ENCODE data around the gene CDH23.

CDH23 gene

DNA sequence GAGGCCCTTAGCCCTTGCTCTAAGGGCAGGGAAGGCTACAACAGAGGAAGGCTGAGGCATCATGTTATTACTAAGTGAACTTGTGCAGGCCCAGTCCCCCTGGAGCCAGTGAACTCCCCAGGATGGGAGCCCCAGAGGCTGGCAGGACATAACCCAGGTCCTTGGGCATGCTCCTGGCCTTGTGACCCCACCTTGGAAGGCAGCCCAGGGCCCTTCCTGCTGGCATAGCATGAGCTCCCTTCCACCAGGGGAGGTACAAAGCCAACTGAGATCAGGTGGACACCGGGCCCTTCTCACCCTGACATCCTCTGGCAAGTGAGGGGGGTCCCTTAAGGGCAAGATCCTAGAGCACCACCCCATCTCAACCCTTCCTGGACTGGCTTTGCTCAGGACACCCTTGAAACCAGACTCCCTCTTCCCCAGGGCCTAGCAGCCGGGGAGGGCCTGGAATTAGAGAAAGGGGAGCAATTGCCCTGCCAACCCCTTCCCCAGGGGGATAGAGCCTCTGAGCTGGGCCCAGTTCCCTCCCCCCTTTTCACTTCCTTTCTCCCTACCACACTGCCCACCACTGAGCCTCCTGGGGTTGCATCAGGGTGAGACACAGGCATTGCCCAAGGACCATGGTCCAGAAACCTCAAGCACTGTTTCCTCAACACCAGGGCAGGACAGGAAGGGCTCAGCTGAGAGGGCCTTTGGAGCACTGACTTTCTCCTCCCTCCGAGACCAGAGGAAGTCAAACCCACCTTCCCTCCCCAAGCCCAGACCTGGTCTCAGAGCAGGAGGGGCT is 378.4 kb downstream of the CDH23 start:
- DNase-seq = peak in 22 of 42 donors; percentile 30 to 71 (median 44)
- intact Hi-C loops (cut with DNase I) = no loop called here

- intact Hi-C loops (cut with DNase I) = no loop called here
- no peak for DNase-seq
Observed at GRCh38 chr10:71776481-71776925, 379.8 kb downstream of the CDH23 start.

GRCh38 chr10:71777213-71777985 is 380.7 kb downstream of the CDH23 start:
- intact Hi-C loops (cut with DNase I) = no loop called here
- no peak for DNase-seq

GRCh38 chr10:71778071-71778825 is 381.5 kb downstream of the CDH23 start:
- DNase-seq = no peak
- intact Hi-C loops (cut with DNase I) = no loop called here

- intact Hi-C loops (cut with DNase I) = no loop called here
- DNase-seq = no peak
Observed at GRCh38 chr10:71779641-71780040, 382.9 kb downstream of the CDH23 start.

- no peak for DNase-seq
Observed at GRCh38 chr10:71780156-71780555, 383.4 kb downstream of the CDH23 start.

DNA sequence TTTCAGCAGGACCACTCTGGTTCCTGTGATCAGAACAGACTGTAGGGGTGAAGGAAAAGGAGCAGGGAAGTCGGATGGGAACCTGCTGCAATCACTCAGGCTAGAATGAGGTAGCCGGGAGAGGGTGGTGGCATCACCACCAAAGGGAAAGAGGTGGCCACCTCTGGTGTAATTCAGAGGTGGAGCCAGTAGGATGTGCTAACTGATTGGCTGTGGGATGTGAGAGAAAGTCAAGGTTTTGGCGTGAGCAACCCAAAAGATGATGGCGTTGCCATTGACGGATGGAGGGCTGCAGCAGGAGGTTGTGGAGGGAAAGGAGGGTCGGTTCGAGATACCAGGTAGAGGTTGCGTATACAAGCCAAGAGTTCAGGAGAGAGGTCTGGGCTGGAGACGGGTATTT is 384.0 kb downstream of the CDH23 start:
- intact Hi-C loops (cut with DNase I) = no loop called here
- DNase-seq = no peak

More at GRCh38 chr10:71780156-71780555, 383.4 kb downstream of the CDH23 start:
- intact Hi-C loops (cut with DNase I) = no loop called here

- no peak for DNase-seq
- intact Hi-C loops (cut with DNase I) = no loop called here
Observed at GRCh38 chr10:71782221-71782916, 385.6 kb downstream of the CDH23 start.

GRCh38 chr10:71782917-71783490 is 386.3 kb downstream of the CDH23 start:
- intact Hi-C loops (cut with DNase I) = no loop called here
- peak in 3 of 42 donors; percentile 26 to 40 (median 30) for DNase-seq

GRCh38 chr10:71783917-71784678 is 387.4 kb downstream of the CDH23 start:
- DNase-seq = no peak

GRCh38 chr10:71784679-71785272 is 388.1 kb downstream of the CDH23 start:
- intact Hi-C loops (cut with DNase I) = no loop called here
- DNase-seq = no peak

More at GRCh38 chr10:71783917-71784678, 387.4 kb downstream of the CDH23 start:
- intact Hi-C loops (cut with DNase I) = no loop called here

- DNase-seq = no peak
- intact Hi-C loops (cut with DNase I) = no loop called here
Observed at GRCh38 chr10:71788954-71789353, 392.2 kb downstream of the CDH23 start.

DNA sequence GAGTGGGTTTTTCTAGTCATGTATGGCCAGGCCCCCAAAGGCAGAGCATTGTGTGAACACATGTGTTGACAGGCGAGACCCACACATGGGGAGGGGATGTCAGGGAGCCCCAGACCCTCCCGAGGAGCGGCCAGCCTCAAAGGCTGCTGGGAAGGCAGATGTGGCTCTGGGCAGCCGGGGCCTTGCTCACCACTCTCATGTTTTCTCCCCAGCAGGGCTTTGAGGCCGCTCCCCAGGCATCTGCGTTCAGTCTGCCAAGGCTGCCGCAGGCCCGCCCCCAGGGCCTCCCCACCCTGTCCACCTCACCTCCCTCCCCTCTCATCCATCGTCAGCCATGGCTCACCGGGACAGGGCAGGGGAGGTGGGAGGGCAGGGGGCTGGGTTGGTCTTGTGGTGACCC is 393.2 kb downstream of the CDH23 start:
- DNase-seq = no peak
- intact Hi-C loops (cut with DNase I) = no loop called here

DNA sequence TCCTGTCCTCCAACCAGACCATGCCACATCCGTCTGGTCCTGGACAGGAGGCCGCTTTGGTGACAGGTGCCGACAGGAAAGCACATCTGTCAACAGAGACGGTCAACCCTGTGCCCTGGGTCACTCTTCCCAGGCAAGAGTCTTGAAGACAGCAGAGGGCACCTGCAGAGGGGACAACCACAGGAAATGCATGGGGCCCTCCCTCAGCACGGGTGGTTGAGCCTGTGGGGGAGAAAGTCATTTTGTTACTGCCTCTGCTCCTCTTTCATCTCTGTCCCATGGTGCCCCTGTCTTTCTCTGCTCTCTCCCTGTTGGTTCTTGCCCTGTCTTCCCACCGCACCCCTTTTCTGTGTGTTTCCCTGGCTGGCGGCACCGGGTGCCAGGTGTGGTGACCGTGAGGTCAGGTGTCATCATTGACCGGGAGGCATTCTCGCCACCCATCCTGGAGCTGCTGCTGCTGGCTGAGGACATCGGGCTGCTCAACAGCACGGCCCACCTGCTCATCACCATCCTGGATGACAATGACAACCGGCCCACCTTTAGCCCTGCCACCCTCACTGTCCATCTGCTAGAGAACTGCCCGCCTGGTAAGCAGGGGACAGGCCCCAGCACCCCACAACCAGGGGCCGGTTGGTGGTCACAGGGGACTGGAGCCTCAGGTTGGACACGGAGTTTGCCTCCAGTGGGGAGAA is 394.2 kb downstream of the CDH23 start:
- intact Hi-C loops (cut with DNase I) = no loop called here
- no peak for DNase-seq

GRCh38 chr10:71795248-71795647 is 398.5 kb downstream of the CDH23 start:
- DNase-seq = no peak

DNA sequence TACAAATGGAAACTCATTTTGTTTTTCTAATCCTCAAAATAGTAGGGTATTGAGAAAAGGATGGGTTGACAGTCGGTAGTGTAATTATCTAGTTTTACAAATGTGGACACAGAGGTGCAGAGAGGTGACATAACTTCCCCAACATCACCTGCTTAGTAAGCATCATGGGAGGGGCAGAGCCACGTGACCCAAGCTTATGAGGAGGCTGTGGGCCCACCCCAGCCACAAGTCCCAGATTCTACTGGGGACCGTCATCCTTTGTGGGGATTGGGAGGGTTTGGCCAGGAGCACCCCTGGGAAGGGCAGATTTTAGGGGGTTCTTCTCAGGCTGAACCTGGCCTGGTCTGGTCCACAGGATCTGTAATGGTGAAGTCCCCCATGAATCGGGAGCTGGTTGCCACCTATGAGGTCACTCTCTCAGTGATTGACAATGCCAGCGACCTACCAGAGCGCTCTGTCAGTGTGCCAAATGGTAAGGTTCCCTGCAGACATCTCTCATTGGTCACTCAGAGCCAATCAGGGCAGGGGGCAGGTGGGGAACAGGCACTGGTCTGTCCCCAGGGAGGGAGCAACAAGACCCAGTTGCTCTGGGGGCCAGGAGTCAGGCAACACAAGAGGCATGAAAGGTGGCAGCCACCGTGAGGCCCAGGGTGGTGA is 400.2 kb downstream of the CDH23 start:
- no peak for DNase-seq
- intact Hi-C loops (cut with DNase I) = no loop called here

More at GRCh38 chr10:71795248-71795647, 398.5 kb downstream of the CDH23 start:
- intact Hi-C loops (cut with DNase I) = no loop called here
